ENCODE results near the gene ANTXR1.

DNA sequence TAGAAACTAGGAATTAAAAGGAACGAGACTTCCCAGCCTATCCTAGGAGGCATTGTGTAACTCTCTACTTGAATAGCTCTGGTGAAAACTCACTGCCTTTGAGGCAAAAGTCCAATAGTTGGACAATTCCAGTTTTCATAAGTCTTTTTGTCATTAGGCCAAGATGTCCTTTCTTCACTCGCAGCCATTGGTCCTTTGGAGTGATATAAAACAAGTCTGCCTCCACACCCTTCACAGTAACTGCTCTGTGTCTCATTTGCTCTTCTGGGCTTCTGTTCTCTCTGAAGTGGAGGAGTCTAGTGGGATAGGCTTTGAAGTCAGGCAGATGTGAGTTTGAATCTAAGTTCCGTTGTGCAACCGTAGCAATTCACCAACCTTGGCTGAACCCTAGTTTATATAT lies 28.2 kb downstream of the ANTXR1 start:
- TF ChIP-seq, protein P1, sequence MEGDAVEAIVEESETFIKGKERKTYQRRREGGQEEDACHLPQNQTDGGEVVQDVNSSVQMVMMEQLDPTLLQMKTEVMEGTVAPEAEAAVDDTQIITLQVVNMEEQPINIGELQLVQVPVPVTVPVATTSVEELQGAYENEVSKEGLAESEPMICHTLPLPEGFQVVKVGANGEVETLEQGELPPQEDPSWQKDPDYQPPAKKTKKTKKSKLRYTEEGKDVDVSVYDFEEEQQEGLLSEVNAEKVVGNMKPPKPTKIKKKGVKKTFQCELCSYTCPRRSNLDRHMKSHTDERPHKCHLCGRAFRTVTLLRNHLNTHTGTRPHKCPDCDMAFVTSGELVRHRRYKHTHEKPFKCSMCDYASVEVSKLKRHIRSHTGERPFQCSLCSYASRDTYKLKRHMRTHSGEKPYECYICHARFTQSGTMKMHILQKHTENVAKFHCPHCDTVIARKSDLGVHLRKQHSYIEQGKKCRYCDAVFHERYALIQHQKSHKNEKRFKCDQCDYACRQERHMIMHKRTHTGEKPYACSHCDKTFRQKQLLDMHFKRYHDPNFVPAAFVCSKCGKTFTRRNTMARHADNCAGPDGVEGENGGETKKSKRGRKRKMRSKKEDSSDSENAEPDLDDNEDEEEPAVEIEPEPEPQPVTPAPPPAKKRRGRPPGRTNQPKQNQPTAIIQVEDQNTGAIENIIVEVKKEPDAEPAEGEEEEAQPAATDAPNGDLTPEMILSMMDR (conservative IDR thresholded peaks at IDR 0.05) = no peak
- no peak for TF ChIP-seq ZFX (IDR thresholded peaks at IDR 0.05)

All from C4-2B (cell line).